ENCODE results near the gene PPP1R14B.

GRCh38 chr11:64259533-64260067, 12.9 kb upstream of the PPP1R14B start:
- no peak for TF ChIP-seq RAD21 (CRISPR knock-in tag; IDR thresholded peaks at IDR 0.05)
- no peak for TF ChIP-seq MED8 (CRISPR knock-in tag; IDR thresholded peaks at IDR 0.05; ENCODE audit: insufficient replicate concordance)
- no peak for TF ChIP-seq FOXK2 (IDR thresholded peaks at IDR 0.05)
- TF ChIP-seq TGIF2 (CRISPR knock-in tag; IDR thresholded peaks at IDR 0.05) = no peak
- no peak for TF ChIP-seq SRSF1 (optimal IDR thresholded peaks at IDR 0.05; ENCODE audit: low read depth, low read length)
- TF ChIP-seq ZNF660 (CRISPR knock-in tag; IDR thresholded peaks at IDR 0.05; ENCODE audit: borderline replicate concordance, low read depth) = no peak
- no peak for TF ChIP-seq MYC (CRISPR knock-in tag; IDR thresholded peaks at IDR 0.05; ENCODE audit: borderline replicate concordance)
- no peak for TF ChIP-seq YY1 (IDR thresholded peaks at IDR 0.05; ENCODE audit: insufficient read depth, insufficient replicate concordance, low read depth, low read length)
- no peak for TF ChIP-seq ZNF317 (CRISPR knock-in tag; IDR thresholded peaks at IDR 0.05)
- no peak for TF ChIP-seq TFDP1 (CRISPR knock-in tag; IDR thresholded peaks at IDR 0.05; ENCODE audit: borderline replicate concordance)
- no peak for TF ChIP-seq POLR2AphosphoS5 (IDR thresholded peaks at IDR 0.05; ENCODE audit: low read depth, low read length)

Measured in HepG2 (cell line).